Colon (tissue), 2 donors: Measurements from ENCODE around the gene MAP3K2.
"Not testable (repeated sequence)": the region's sequence is repeated elsewhere in the genome, so short reads cannot be mapped to it uniquely, and the experiment has no call there.

Source experiments
- FAIRE-seq: peaks from 2 replicates; lab custom pipeline; 2012; peaks lifted over from hg19 to GRCh38; lab: Jason Lieb, UNC
- donor health status: control.
- donor health status: control.

Gene MAP3K2

GRCh38 chr2:127379712-127380355, 7.9 kb downstream of the MAP3K2 start:
- FAIRE-seq, result no peak

GRCh38 chr2:127378720-127379119, 9.1 kb downstream of the MAP3K2 start:
- FAIRE-seq, result no peak

GRCh38 chr2:127377262-127377661, 10.5 kb downstream of the MAP3K2 start:
- FAIRE-seq, result no peak

- no peak for FAIRE-seq
These were observed 11.5 kb downstream of the MAP3K2 start for GRCh38 chr2:127376257-127376656.

GRCh38 chr2:127373362-127374083, 14.3 kb downstream of the MAP3K2 start:
- no peak for FAIRE-seq

GRCh38 chr2:127371037-127371436, 16.7 kb downstream of the MAP3K2 start:
- no peak for FAIRE-seq

GRCh38 chr2:127370010-127370409, 17.8 kb downstream of the MAP3K2 start:
- FAIRE-seq, result no peak

- no peak for FAIRE-seq
These were observed 22.5 kb downstream of the MAP3K2 start for GRCh38 chr2:127365211-127365643.

GRCh38 chr2:127362971-127363370, 24.8 kb downstream of the MAP3K2 start:
- no peak for FAIRE-seq

GRCh38 chr2:127361929-127362885, 25.6 kb downstream of the MAP3K2 start:
- no peak for FAIRE-seq

GRCh38 chr2:127360242-127360641, 27.5 kb downstream of the MAP3K2 start:
- FAIRE-seq, result no peak

GRCh38 chr2:127359520-127359919, 28.3 kb downstream of the MAP3K2 start:
- no peak for FAIRE-seq

GRCh38 chr2:127358971-127359370, 28.8 kb downstream of the MAP3K2 start:
- no peak for FAIRE-seq

GRCh38 chr2:127358044-127358443, 29.7 kb downstream of the MAP3K2 start:
- peak; percentile 10 for FAIRE-seq

- FAIRE-seq, result no peak
These were observed 30.2 kb downstream of the MAP3K2 start for GRCh38 chr2:127357591-127357990.

GRCh38 chr2:127356531-127356930, 31.2 kb downstream of the MAP3K2 start:
- FAIRE-seq, result no peak

GRCh38 chr2:127355407-127356008, 32.3 kb downstream of the MAP3K2 start:
- FAIRE-seq, result no peak

- not testable (repeated sequence) for FAIRE-seq
These were observed 33.7 kb downstream of the MAP3K2 start for GRCh38 chr2:127353873-127354676.

GRCh38 chr2:127353223-127353622, 34.6 kb downstream of the MAP3K2 start:
- not testable (repeated sequence) for FAIRE-seq

- FAIRE-seq, result no peak
These were observed 36.2 kb downstream of the MAP3K2 start for GRCh38 chr2:127351603-127352002.

- FAIRE-seq, result no peak
These were observed 39.3 kb downstream of the MAP3K2 start for GRCh38 chr2:127348426-127349000.
